Colon (tissue), 2 donors: ENCODE measurements around the gene NRDC.
"Not testable (repeated sequence)": the region's sequence is repeated elsewhere in the genome, so short reads cannot be mapped to it uniquely, and the experiment has no call there.

Experiments
- FAIRE-seq: peaks from 2 replicates; lab custom pipeline; 2012; peaks lifted over from hg19 to GRCh38; lab: Jason Lieb, UNC
- donor health status: control.
- donor health status: control.

The NRDC gene

GRCh38 chr1:51843948-51844347, 34.6 kb downstream of the NRDC start:
- FAIRE-seq, result no peak

DNA sequence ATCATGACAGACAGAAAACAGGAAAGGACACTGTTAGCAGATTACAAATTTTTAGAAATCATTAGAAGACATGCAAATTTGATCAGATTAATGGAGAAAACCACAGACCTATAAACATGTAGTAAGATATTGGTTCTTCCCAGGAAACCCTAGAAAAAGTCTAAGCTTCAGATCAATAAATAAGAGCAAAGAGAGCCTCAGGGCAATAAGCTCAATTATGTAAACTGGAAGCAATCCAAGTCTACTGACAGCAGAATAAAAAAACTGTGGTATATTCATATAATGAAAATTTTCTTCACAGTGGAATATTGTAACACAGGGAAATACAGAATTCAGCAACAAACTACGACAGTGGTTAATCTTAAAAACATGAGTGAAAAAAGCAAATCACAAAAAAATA, 36.3 kb downstream of the NRDC start:
- no peak for FAIRE-seq

- FAIRE-seq, result no peak
Observed at GRCh38 chr1:51840743-51841461, 37.6 kb downstream of the NRDC start.

- FAIRE-seq, result no peak
Observed at GRCh38 chr1:51840182-51840581, 38.3 kb downstream of the NRDC start.

DNA sequence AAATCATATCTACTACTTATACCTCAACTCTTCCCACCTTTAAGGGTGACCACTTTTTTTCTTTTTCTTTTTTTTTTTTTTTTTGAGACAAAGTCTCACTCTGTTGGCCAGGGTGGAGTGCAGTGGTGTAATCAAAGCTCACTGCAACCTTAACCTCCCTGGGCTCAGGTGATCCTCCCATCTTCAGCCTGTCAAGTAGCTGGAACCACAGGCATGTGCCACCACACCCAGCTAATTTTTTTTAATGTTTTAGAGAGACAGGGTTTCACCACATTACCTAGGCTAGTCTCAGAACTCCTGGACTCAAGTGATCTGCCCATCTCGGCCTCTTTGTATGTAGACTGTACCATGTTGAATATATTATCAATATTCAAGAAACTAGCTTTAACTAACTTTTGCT, 39.4 kb downstream of the NRDC start:
- no peak for FAIRE-seq

- no peak for FAIRE-seq
Observed at GRCh38 chr1:51837243-51837642, 41.3 kb downstream of the NRDC start.

DNA sequence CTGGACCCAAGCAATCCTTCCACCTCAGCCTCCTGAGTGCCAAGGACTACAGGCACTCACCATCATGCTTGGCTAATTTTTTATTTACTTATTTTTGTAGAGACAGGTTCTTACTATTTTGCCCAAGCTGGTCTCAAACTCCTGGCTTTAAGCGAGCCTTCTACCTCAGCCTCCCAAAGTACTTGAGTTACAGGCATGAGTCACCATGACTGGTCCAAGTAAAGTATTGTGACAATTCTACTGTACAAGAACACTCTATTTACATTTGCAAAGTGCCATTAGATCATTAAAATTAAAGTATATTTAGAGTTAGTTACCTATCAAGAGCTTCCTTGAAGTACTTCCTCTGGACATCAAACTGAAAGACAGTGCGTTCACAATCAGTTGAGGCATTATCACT, 44.8 kb downstream of the NRDC start:
- no peak for FAIRE-seq

DNA sequence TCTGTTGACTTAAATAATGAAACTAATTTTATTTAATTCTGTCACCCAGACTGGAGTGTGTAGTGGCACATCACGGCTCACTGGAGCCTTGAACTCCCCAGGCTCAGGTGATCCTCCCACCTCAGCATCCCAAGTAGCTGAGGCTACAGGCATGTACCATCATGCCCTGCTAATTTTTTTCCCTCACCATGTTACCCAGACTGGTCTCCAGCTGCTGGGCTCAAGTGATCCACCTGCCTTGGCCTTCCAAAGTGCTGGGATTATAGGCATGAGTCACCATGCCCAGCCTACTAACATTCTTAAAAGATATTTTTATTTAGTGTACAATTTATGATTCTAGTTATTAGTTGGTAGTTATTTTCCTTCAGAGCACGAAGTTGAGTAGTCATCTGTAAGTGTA, 49.5 kb downstream of the NRDC start:
- no peak for FAIRE-seq

GRCh38 chr1:51819810-51820209, 58.7 kb downstream of the NRDC start:
- FAIRE-seq, result no peak

- FAIRE-seq, result not testable (repeated sequence)
Observed at GRCh38 chr1:51819021-51819420, 59.5 kb downstream of the NRDC start.

- no peak for FAIRE-seq
Observed at GRCh38 chr1:51818487-51818886, 60.0 kb downstream of the NRDC start.

- FAIRE-seq, result no peak
Observed at GRCh38 chr1:51814513-51814912, 64.0 kb downstream of the NRDC start.

GRCh38 chr1:51799372-51799771, 79.2 kb downstream of the NRDC start:
- FAIRE-seq, result no peak

DNA sequence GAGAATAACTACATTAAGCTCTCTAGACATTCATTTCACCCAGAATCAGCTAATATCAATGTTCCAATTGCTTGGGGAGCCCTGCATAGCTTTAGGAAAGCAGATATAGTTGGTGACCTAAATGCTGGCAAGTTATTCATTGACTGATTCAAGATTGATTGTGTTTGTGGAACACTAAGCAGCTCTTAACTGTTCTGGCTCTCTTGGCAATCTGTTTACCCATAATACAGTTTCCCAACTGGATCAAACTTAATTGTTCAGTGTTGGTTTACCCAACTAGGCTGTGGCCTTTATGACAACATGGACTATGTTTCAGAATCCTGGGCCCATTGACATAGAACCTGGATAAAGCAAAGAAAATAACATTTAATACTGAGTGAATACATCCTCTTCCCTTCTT, 83.7 kb downstream of the NRDC start:
- FAIRE-seq, result no peak

GRCh38 chr1:51794260-51794659, 84.3 kb downstream of the NRDC start:
- FAIRE-seq, result no peak

DNA sequence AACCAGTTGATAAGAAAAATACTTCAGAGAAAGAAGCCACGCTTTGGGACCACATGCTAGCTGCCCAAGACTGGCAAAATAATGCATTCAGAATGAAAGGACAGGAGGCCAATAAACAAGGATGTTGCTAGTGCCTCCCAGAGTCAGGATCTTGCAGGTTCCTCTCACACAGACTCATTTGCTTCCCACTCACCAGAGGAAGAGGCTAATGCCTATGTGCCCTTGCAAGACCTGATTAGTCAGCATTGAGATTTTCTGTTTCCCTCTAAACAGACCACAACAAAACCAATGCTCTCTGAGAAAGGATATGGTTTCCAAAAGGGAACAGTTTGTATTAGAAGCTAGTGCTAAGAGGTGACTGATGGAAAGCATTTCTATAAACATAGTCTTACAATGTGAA, 85.7 kb downstream of the NRDC start:
- no peak for FAIRE-seq

- FAIRE-seq, result no peak
Observed at GRCh38 chr1:51791888-51792287, 86.6 kb downstream of the NRDC start.

- FAIRE-seq, result no peak
Observed at GRCh38 chr1:51790385-51790784, 88.1 kb downstream of the NRDC start.

GRCh38 chr1:51789342-51789741, 89.2 kb downstream of the NRDC start:
- no peak for FAIRE-seq

- FAIRE-seq, result no peak
Observed at GRCh38 chr1:51788938-51789337, 89.6 kb downstream of the NRDC start.

DNA sequence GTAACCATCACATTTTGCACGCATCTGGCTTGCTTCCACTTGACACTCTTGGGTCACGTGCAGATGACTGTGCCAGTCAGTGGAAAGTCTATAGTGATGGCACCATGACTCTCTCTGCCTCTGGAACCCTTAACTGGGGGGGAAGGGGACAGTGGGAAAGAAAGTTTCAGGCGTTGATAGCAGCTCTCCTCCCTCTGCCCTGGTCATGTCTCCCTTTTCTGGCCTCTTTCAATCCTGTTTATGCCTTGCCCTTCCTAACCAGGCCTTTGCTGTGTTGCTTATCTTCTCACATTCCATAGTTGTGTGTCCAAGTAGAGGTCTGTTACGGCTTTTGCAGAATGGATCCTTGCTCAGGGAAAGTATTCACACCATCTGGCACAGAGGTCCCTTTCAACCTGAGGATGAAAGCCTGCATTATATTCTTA, 93.5 kb downstream of the NRDC start:
- FAIRE-seq, result no peak

GRCh38 chr1:51780927-51781326, 97.6 kb downstream of the NRDC start:
- FAIRE-seq, result no peak

GRCh38 chr1:51776408-51776807, 102.1 kb downstream of the NRDC start:
- no peak for FAIRE-seq

- peak; percentile 5 for FAIRE-seq
Observed at GRCh38 chr1:51768971-51769588, 109.4 kb downstream of the NRDC start.
